Suppressor macrophage (primary cell): ENCODE data around the gene PLCB3.

ENCODE experiments used
- DNase-seq, 4 experiments: peaks; one replicate each; pipeline ENCODE4 v3.0.0-alpha.2; 2020 to 2022

The PLCB3 gene

DNA sequence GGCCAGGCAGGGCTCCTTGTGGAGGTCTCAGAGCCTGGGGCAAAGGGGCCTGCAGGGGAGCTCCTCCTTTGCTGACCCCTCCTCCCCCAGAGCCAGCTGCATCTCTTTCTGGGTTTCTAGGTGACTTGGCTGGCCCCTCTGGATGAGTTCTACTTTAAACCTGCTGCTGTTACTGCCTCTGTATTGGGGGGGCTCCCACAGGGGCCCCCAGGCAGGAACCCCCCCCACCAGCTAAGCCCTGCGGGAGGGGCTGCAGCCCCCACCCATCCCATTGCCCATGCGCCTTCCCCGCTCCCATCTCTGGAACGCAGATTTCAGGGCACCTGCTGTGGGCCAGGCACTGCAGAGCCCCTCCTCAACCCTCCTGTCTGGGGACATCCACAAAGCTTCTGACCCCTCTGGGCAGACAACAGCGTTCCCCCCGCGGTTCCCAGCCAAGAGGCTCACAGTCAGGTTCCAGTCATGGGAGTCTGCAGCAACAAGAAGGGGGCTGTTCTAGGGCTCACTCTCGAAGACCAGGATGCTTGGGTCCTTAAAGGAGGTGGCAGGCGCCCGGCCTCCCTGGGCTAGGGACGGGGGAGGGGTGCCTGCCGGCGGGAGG lies 815 bp upstream of the PLCB3 start:
- no peak for DNase-seq

DNA sequence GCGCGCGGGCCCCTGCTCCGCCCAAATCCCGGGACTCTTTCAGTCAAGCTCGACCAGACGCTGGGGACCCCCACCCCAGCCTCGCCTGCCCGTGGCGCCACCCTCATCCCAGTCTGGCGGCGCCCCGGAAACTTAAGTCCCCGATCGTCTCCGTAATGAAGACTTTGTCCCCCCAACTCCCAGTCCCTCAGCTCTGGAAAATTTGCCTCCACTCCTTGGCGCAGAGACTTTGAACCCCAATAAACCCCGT lies 348 bp downstream of the PLCB3 start:
- DNase-seq: no peak

DNA sequence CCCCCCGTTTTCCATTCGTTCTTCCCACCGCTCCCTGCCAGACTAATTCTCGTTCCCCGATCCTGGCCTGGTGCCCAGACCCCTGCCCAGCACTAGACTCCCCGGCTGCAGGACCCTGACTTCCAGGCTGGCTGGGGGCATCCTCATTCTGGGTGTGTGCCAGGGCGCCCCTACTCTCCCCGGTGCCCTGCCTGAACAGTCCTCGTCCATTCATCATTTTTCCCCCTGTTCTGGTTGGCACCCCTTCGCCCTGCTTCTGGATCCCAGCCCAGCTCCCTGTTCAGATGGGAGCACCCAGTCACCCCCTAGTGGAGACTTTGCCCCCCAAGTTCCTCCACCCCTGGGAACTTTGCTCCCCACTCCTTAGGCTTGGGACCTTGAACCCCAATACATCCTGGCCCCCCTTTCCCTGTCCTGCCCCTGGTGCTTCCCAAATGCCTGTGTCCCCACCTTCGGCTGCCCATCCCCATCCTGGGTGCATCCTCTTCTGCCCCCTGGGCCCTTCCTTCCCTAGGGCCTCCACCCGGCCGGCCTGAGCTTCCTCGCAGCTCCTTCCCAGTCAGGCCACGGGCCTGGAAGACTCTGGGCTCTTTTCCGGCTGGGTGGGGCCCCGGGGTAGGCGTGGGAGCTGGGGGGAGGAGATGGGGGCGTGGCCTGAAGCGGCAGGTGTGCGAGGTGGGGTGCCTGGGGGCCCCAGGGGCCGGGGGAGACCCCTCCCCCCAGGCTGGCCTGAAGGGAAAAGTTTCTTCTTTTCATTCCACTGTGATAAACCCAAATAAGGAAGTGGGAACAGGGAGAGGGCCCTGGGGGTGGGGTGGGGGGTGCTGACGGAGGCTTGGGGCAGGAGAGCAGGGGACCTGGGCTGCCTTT lies 908 bp downstream of the PLCB3 start:
- DNase-seq: peak; percentile 60 to 85 (median 68)

DNA sequence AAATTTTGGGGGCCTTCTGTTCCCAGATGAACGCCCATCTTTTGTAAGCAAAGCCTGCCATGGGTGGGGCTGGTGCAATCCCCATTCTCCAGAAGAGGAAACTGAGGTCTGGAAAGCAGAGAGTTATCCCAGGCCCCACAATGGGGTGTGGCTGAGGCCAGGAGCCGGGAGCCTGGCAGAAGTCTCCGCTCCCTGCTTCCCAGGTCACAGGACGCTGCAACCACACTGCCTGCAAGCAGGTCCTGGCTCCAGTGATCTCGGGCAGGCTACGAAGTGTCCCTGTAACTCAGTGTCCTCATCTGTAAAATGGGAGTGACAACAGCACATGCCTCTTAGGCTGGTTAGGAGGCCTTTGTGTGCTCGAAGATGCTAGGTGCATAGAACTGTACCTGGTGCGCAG lies 1.7 kb downstream of the PLCB3 start:
- DNase-seq: no peak

DNA sequence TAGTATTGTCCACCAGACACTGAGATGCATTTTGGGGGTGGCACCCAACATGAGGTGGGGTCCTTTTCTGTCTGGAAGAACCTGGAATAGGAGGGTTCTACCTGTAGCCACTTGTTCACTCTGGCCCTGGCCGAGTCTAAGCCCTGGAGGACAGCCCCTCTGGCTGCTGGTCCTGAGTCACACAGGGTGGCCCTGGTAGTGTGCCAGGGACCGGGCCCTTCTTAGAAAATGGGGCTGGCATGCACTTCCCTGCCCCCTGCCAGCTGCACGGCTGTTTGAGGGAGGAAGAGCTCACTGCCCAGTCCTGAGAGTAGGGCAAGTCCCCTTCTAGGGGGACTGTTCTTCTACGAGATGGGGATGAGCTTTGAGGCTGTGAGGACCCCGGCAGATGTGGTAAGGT lies 2.2 kb downstream of the PLCB3 start:
- DNase-seq: no peak

DNA sequence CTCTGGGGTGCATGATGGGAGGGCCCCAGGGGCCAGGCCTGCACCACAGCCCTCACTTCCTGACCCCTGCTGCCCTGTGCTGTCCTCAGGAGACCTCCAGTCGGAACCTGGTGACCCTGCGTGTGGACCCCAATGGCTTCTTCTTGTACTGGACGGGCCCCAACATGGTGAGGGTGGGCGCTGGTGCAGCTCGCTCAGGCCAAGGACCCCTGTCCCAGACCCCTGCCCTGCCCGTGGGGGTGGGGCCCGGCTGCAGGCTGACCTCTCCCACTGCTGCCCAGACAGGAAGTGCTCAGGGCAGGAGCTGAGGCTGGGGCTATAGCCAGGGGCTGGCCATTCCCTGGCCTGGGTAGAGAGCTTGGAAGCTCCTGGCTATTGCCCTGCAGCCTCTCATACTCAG lies 3.0 kb downstream of the PLCB3 start:
- no peak for DNase-seq

DNA sequence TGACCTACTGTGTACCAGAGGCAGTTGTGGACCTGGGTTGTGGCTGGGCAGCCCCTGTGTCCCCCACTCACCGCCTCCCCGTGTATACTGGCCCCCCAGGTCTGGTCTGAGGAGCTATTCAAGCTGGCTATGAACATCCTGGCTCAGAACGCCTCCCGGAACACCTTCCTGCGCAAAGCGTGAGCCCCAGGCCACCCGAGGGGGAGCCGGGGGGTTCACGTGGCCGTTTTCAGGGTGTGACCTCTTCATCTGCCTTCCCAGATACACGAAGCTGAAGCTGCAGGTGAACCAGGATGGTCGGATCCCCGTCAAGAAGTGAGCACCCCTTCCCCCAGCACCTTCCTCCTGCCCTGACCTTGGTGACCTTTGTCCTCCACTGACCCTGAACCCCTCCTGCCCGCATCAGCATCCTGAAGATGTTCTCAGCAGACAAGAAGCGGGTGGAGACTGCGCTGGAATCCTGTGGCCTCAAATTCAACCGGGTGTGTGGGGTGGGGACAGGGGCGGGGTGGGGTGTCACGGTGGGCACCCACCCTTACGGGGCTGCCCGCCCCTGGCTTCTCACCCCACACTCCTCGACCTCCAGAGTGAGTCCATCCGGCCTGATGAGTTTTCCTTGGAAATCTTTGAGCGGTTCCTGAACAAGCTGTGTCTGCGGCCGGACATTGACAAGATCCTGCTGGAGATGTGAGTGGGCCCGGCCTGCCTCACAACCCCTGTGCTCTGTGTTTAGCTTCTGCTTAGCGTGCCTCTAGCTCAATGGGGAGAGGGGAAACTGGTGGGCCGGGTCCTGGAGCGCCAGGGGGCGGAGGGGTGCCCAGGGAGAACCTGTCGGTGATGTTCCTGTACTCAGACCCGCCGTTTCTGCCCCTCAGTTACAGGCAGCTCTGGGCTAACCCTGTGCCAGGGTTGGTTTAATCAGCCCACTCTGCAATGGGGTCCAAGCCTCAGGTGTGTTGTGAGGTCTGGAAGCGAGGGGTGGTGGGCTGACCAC lies 4.1 kb downstream of the PLCB3 start:
- no peak for DNase-seq

DNA sequence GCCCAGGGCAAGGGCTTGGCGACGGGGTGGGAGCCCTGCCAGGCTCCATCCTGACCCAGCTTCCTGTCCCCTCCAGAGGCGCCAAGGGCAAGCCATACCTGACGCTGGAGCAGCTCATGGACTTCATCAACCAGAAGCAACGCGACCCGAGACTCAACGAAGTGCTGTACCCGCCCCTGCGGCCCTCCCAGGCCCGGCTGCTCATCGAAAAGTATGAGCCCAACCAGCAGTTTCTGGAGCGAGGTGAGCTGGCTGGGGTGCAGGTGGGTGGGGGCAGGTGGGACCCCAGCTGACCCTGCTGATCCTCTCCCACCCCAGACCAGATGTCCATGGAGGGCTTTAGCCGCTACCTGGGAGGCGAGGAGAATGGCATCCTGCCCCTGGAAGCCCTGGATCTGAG lies 5.0 kb downstream of the PLCB3 start:
- no peak for DNase-seq

DNA sequence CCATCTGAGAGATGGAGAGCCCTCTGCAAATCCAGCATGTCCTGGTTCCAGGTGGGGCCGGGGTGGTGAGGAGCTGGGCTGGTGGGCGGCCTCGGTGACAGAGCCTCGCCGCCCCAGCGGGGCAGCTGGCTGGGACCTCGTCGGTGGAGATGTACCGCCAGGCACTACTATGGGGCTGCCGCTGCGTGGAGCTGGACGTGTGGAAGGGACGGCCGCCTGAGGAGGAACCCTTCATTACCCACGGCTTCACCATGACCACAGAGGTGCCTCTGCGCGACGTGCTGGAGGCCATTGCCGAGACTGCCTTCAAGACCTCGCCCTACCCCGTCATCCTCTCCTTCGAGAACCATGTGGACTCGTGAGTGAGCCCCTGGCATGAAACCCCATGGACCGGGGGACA lies 7.0 kb downstream of the PLCB3 start:
- DNase-seq: no peak

DNA sequence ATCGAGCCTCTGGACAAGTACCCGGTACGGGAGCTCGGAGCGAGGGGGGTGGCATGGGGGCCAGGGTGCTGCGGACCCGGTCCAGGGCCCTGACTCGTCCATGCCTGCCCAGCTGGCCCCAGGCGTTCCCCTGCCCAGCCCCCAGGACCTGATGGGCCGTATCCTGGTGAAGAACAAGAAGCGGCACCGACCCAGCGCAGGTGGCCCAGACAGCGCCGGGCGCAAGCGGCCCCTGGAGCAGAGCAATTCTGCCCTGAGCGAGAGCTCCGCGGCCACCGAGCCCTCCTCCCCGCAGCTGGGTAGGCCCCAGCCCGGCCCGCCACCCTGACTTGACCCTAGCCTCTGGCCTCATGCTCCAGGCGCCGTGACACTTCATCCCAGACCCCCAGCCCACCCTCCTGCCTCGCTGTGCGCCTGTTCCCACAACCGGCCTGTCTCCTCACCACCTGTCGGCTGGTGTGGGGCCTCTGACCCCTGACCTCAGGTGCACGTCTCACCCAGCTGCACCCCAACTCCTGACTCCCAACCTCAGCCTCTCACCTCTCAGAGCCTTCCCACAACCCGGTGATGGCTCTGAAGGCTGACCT lies 7.7 kb downstream of the PLCB3 start:
- DNase-seq: no peak

DNA sequence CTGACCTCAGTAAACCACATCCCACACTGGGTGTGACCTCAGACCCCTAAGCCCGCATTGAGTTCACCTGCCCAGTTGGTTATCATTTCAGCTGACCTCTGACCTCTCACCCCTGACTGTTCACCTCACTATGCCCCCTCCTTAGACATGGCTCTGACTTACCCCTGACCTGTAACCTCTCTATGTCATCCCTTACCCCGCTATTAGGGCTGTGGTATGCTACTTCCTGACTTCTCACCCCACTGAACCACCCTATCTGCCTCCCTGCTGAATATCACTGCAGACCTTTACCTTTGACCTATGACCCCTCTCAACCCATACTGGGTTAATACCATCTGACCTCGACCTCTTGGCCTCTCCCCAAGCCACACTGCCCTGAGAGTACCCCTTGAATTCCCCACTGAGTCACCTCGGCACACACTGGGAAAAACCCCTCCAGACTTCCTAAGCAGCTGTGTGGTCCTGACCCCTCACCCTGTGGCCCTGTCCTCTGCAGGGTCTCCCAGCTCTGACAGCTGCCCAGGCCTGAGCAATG lies 8.3 kb downstream of the PLCB3 start:
- DNase-seq: no peak

DNA sequence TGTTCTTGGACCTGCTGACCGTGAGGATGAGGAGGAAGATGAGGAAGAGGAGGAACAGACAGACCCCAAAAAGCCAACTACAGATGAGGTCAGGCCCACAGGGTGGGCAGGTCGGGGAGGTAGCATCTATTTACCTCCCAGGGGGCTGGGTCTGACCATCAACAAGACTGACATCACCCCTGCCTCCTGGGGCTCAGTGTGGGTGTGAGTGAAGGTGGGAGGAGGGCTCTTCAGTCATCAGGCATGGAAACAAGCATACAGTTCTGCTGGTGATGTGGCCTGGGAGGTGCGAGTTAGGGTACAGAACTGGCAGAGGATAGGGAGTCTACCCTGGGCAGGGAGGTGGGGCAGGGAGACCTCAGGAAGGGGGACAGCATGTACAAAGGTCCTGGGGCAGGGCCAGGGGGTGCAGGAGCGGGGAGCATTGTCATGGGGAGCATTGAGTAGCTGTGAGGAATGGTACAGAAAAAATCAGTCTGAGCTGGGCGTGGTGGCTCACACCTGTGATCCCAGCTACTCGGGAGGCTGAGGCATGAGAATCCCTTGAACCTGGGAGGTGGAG lies 8.9 kb downstream of the PLCB3 start:
- DNase-seq: peak in 2 of 4 experiments; percentile 31 to 38

DNA sequence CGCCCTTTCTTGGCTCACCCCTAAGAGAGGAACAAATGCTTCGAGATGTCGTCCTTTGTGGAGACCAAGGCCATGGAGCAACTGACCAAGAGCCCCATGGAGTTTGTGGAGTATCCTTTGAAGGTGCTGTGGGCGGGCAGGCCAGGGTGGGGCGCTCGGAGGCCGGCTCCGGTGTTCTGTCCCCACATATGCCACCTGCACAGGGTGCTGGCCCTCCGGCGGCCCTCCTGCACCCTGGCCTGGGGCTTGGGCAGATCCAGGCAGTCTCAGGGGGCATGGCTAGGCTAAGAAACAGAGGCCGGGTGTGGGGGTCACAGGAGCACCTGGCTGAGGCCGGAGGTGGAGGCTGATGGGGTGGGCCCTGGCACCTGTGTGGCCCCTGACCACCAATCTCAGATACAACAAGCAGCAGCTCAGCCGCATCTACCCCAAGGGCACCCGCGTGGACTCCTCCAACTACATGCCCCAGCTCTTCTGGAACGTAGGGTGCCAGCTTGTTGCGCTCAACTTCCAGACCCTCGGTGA lies 10.3 kb downstream of the PLCB3 start:
- DNase-seq: no peak

DNA sequence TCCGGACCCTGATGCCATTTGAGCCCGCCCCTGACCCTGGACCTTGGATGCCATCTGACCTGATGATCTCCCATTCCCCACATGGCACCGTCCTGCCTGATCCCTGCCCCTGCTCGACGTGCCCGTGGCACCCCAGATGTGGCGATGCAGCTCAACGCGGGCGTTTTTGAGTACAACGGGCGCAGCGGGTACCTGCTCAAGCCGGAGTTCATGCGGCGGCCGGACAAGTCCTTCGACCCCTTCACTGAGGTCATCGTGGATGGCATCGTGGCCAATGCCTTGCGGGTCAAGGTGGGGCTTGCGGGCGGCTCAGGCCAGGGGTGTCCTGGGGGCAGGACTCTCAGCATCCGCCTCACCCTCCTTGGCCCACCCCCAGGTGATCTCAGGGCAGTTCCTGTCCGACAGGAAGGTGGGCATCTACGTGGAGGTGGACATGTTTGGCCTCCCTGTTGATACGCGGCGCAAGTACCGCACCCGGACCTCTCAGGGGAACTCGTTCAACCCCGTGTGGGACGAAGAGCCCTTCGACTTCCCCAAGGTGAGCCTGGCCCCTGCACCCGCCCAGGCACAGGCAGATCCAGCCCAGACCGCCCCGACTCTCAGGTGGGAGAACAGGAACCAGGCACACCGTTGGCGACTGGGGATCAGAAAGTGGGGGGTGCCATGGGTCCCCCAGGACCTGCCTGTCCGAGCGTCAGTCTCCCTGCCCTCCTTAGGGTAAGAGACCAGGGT lies 11.1 kb downstream of the PLCB3 start:
- DNase-seq: no peak

DNA sequence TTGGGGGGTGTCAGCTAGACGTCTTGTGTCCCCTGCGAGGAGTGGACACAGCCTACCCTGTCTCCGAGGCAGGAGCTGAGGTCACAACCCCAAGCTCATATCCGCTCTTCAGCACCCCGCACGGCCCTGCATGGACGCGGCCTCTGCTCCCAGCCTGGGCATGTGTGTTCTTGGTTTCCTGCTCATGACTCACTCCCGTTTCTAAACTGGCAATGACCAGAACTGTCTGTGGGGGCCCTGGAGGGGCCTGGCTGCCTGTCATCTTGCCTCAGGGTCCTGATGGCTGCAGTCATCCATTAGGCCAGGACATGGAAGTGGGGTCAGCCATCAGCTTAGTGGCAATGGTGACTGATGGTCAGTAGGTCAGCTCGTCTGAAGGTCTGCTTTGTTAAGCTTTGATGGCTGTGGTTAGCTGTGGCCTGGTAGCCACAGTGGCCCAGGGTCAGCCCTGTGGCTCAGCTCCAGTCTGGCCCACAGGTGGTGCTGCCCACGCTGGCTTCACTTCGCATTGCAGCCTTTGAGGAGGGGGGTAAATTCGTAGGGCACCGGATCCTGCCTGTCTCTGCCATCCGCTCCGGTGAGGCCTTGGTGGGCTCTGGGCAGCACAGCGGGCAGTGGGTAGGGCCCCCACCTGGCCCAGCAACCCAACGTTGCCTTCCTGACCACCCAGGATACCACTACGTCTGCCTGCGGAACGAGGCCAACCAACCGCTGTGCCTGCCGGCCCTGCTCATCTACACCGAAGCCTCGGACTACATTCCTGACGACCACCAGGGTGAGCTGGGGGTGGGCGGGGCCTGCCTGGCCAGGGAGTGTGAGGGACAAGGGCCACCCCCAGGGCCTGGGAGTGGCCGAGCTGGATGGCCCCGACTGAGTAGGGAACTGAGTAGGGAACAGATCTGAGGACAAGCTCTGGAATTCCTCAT lies 12.0 kb downstream of the PLCB3 start:
- no peak for DNase-seq

DNA sequence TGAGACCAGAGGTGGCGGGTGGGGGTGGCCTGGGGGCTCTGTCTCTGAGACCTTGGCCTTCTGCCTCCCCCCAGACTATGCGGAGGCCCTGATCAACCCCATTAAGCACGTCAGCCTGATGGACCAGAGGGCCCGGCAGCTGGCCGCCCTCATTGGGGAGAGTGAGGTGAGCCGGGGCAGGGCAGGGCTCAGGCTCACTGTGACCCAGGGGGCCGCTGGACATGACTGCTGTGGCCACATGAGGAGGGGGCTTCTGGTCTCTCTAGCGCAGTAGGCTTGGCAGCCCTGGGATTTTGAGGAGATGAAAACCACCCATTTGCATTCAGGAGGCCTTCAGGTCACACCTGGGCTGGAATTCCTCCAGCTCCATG lies 12.6 kb downstream of the PLCB3 start:
- no peak for DNase-seq

DNA sequence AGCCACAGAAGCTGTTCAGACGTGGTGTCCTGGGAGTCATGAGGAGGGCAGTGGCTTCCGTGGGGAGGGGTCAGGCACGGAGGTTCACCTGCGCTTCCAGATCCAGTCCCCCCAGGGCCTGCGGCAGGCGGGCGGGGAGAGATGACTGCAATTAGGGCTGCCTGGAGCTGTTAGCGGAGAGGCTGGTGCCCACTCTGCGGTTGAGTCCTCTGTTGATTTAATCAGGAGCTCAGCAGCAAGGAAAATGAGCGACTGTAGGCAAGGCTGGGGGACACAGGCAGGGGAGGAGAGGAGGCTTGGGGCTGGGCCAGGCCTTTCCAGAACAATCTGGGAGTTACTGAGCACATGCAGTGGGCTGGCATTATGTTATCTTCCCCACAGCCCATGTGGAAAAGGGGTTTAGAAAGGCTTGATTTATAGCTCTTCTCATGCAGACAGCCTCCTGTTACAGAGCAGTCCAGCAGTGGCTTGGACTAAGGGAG lies 13.1 kb downstream of the PLCB3 start:
- no peak for DNase-seq

DNA sequence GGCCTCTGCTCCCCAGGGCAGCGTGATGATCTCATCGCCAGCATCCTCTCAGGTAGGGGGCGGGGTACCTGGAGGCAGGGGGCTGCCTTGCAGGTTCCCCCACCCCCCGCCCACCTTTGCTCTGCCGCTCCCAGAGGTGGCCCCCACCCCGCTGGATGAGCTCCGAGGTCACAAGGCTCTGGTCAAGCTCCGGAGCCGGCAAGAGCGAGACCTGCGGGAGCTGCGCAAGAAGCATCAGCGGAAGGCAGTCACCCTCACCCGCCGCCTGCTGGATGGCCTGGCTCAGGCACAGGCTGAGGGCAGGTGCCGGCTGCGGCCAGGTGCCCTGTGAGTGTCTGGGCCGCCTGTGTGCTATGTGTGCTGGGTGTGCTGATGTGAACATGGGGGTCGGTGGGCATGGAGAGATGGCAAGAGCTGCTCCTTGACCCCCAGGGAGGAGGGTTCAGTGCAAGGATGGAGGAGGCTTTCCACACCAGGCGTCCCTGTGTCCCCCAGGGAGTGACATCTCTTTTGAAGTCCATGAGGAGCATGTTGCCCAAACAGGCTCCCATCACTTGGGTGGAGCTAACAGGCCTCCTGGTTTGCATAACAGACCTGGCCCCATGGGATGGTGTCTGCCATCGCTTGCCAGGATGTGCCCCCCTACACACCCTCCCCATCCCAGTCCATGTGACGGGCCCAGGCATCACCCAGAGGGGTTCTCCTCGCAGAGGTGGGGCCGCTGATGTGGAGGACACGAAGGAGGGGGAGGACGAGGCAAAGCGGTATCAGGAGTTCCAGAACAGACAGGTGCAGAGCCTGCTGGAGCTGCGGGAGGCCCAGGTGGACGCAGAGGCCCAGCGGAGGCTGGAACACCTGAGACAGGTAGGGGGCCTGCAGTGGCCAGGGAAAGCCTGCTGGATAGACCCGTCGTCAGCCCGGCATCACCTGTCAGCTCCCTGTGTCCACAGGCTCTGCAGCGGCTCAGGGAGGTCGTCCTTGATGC lies 14.1 kb downstream of the PLCB3 start:
- no peak for DNase-seq

DNA sequence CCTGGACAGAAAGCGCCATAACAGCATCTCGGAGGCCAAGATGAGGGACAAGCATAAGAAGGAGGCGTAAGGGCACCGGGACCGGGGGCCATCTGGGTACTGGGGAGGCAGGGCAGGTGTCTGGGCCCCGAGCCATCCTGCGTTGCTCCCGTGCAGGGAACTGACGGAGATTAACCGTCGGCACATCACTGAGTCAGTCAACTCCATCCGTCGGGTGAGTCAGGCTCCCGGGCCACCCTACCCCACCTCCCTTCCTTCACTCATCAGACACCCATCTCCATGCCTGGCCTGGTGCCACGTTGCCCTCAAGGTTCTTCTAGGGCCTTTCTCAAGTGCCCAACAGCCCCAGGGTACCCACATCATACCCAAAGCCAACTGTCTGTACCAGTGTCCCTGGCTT lies 15.0 kb downstream of the PLCB3 start:
- no peak for DNase-seq
